HS-5 (cell line): Measurements from ENCODE around the gene ARMC5.
"Not testable (repeated sequence)": the region's sequence is repeated elsewhere in the genome, so short reads cannot be mapped to it uniquely, and the experiment has no call there.

Experiments used
- DNase-seq: peaks from one replicate; pipeline ENCODE4 v3.0.0-alpha.2; 2012; ENCODE audit warnings: low read depth

Gene ARMC5

DNA sequence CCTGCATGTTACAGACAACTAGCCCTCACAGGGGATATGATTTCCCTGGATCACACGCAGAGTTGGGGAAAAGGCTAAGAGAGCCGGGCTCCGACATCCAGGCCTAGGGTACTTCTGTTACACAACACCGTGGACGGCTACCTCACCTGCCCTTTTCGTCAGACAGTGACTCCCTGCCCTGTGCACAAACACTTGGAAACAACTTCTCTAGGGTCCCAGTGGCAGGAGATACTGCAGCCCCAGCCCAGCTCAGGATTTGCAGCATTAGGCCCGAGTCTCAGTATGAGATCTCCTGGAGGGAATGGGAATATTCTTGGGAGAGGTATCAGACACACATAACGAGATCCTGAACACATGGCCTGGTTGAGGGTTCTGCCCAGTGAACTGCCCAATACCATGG is 40.6 kb downstream of the ARMC5 start:
- DNase-seq, result no peak

DNA sequence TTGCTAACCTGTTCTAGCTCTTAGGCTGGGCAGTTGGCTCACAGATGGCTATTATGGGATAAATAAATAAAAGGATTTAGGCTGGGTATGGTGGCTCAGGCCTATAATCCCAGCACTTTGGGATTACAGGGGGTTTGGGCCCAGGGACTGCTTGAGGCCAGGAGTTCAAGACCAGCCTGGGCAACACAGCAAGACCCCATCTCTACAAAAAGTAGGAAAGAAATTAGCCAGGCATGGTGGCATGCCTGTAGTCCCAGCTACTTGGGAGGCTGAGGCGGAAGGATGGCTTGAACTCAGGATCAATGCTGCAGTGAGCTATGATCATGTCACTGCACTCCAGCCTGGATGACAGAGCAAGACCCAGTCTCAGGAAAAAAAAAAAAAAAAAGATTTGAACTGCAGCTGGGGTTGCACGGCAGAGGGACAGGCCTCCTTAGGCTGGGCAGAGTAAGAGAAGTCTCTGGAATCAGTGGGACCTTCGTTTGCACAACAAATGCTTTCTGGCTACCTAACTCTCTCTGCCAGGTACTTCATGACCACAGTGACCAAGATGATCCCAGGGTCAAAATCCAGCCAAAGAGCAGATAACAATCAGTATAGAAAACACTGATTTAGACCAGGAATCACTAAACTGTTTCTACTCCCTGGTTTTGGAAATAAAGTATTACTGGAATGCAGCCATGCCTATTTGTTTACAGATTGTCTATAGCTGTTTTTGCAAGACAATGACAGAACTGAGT is 42.1 kb downstream of the ARMC5 start:
- no peak for DNase-seq

DNA sequence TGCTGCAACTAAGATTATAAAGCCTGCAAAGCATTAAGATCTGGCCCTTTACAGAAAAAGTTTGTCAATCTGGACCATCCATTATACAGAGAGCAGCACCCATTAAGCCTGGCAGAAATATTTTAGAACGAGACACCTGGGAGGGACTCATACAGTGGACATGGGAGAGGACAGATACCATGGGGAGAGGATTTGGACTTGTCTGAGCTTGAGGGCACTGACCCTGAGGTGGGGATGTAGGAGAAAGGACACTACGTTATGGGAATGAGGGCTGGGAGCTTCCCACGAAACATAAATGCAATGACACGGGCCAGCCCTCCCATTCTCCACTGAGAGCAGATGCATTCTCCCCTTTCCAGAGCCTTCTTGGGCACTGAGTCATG is 42.7 kb downstream of the ARMC5 start:
- DNase-seq, result no peak

DNA sequence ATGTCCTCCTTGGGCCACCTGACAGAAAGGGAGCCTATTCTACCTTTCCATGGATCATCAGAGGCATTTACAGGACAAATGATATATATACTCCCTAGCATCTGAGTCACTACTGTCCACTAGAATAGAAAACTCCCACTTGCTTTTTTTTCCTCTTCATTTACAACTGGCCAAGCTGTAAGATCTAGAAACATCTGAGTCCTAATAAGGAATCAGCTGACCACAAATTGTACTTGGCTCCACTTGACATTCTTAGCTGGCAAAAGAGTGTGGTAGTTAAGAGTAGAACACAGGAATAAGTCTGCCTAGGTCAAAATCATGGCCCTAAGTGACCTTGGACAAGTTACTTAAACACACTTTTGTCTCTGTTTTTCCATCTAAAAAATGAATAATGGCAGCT is 43.7 kb downstream of the ARMC5 start:
- DNase-seq, result no peak

DNA sequence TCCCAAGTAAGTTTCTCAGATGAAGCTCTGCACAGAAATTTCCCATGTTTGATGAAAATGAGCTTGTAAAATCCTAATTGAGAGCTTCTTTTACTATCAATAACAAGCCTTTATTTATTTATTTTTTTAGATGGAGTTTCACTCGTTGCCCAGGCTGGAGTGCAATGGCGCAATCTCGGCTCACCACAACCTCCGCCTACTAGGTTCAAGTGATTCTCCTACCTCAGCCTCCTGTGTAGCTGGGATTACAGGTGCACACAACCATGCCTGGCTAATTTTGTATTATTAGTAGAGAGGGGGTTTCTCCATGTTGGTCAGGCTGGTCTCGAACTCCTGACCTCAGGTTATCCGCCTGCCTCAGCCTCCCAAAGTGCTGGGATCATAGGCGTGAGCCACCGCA is 44.3 kb downstream of the ARMC5 start:
- DNase-seq, result not testable (repeated sequence)

DNA sequence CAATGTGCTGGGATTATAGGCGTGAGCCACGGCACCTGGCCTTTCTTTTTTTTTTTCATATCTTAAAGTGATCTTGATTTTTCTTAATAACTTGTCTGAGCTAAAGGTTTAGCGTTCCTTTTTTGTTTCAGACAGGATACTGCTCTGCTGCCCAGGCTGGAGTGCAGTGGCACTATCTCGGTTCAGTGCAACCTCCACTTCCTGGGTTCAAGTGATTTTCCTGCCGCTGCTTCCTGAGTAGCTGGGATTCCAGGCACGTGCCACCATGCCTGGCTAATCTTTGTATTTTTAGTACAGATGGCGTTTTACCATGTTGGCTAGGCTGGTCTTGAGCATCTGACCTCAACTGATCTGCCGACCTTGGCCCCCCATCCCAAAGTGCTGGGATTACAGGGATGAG is 44.9 kb downstream of the ARMC5 start:
- DNase-seq, result no peak

DNA sequence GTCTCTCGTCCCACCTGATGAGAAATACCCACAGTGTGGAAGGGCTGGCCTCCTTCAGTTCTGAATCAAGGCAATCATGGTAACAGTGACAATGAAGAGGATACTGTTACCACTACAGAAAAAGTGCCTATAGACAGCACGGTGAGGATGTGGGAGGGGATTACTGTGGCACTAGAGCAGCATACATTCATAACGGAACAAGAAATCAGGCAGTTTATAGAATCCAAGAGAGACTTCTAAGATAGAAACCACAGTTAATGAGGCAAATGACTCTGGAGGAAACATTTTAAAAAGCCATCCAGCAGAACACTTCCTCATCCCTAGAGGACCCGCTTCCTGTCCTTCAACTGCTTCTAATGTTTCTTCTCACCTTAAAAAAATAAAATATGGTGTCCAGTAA is 46.2 kb downstream of the ARMC5 start:
- no peak for DNase-seq

DNA sequence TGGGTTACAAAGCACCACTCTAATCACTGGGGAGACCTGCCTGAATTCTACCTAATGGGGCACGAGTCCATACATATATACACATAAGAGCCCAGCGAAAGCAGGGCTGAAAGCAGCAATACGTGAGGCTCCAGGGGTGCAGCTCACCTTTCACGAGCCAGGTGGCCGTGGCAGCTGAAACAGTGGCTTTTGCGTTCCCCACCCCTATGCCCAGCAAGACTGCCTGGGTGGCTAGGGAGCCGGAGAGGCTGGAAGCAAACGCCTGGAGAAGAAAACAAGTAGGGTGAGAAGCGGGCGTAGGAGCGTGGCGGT is 48.3 kb downstream of the ARMC5 start:
- no peak for DNase-seq

DNA sequence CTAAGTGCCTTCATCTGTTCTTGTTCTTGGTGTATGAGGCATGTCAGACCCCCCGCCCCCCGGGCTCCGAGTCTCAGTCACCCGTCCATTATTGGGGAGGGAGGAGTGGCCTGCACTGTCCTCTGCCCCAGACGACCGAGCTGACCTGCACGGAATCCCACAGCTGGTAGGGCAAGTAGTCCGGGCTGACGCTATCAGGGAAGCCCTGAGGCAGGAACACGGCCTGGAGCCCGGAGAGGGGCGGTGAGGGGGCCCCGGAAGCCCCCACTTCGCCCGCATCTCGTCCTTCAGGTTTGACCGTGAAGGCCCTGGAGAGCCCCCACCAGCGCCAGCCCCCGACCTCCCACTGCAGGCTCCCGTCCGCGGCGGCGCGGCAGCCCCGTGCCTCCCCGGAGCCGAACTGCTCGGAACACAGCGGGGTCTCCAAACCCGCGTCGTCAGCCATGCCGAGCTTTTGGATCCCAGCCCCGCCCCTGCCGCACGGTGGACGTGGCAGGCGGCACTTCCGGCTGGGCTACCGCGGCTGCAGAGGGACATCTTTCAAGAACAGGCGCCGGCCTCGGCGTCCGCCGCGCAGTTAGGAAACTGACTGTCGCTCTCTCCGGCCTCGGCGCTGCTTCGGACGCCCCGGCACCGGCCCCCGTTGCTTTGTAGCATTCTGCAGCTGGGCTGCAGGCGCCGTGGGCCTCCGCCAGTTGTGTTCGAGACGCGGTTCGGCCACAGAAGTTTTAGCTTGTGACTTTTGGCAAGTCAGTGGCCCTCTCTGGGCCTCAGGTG is 48.8 kb downstream of the ARMC5 start, which contains the start of gene RUSF1:
Gene RUSF1 (minus strand): TSS at position 463 of the 777 bp plus-strand sequence. CDS start 18 bp downstream, at position 445.
- peak; percentile 42 for DNase-seq

DNA sequence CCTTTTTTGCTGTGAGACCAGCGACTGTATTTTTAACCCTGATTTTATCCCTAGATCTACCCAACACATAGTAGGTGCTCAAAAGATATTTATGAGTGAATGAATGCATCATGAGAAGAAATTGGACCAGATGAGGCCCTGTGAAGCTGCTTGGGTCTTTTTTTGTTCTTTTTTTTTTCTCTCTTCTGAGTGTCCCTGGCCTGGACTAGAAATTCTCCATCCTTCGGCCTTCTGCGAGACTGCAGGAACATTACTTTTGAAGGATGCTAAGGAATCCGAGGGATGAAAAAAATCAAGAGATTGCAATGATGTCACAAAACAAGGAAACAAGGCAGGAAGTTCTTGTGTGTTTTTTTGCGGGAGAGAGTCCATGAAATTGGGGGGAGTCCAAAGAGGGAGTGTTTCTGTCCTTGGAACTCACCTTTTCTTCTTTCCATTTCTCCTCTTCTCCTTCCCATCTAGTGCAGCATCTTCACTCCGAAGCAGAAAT is 49.5 kb downstream of the ARMC5 start:
- DNase-seq, result no peak

DNA sequence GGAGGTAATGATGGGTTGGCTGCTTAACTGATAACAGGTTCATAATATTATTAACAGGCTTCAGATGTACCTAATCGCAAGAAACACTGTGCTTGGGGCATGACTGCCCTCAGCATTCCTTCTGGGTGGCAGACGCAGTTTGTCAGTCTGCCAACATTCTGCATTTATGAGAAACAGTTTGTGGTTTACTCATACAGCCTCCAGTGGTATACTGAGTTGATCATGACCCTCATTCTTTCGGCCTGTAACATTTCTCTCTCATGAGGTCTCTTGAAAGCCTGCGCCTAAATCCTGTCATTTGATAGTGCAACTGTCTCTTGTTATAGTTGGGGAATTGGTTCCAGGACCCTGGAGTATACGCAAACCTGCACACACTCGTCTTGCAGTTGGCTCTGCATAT is 53.8 kb downstream of the ARMC5 start:
- peak; percentile 63 for DNase-seq

DNA sequence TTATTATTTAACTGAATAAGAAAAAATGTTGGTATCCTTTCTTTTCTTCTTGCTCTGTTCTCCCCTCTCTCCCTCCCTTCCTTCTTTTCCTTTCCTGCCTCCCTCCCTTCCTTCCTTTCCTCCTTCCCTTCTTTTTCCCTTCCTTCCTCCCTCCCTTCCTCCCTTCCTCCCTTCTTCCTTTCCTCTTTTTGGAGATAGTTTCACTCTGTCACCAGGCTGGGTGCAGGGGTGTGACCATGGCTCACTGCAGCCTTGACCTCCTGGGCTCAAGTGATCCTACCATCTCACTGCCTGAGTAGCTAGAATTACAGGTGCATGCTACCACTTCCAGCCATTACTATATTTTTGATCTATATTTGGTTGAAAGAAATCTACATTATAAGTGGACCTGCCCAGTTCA is 54.6 kb downstream of the ARMC5 start:
- no peak for DNase-seq
